Embryonic facial prominence (tissue), 1 donor: ENCODE results near the gene FBXO27.
"Not testable (repeated sequence)": the region's sequence is repeated elsewhere in the genome, so short reads cannot be mapped to it uniquely, and the experiment has no call there.

ENCODE experiments used
- DNase-seq: peaks from one replicate; pipeline ENCODE4 v3.0.0-alpha.2; 2016; ENCODE audit errors: extremely low spot score

The FBXO27 gene

DNA sequence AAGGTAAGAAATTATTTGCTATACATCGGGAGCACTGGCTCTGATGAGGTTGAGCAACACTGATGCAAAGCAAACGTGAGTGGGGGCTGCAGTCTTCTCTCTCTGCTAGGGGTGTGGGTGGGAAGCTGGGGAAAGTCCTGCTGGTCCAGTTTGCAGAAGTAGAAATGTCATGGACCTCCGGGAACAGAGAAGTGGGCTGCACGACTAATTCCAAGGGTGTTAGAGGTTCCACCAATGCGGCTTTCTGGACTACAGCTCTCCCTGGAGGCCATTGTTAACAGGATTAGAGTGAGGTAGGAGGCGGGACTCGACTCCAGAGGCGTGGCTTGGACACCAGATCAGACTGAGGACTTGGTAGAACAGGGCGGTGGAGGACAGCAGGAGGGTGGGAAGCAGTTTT is 5.7 kb upstream of the FBXO27 start:
- DNase-seq = no peak

DNA sequence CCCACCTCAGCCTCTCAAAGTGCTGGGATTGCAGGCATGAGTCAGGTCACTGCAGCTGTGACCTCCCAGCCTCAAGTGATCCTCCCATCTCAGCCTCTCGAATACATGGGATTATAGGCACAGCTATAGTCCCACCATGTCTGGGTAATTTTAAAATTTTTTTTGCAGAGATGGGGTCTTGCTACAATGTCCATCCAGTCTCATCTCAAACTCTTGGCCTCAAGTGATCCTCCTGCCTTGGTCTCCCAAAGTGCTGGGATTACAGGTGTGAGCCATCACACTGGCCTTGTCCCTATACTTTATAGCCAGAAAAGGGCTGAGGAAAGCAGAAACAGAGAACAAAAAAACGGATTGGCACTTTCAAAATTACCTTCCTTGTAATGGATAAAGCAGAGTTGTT is 4.8 kb upstream of the FBXO27 start:
- no peak for DNase-seq

DNA sequence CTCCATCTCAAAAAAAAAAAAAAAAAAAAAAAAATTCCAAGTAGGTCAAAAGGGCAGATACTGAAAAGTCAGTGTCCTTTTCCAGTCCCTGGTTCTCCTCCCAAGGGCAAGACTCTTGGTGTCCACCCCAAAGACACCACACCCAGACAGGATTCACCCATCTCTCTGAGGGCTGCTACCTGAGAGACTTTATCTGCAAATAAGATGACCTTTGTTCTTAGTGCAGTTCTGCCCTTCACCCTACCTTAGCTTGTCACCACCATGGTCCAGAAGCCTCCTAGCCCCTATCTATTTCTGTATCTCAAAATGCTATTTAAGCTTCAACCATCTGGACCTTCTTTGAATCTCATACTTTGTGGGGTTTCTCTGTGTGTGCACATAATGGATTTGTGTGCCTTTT is 4.2 kb upstream of the FBXO27 start:
- DNase-seq = no peak

DNA sequence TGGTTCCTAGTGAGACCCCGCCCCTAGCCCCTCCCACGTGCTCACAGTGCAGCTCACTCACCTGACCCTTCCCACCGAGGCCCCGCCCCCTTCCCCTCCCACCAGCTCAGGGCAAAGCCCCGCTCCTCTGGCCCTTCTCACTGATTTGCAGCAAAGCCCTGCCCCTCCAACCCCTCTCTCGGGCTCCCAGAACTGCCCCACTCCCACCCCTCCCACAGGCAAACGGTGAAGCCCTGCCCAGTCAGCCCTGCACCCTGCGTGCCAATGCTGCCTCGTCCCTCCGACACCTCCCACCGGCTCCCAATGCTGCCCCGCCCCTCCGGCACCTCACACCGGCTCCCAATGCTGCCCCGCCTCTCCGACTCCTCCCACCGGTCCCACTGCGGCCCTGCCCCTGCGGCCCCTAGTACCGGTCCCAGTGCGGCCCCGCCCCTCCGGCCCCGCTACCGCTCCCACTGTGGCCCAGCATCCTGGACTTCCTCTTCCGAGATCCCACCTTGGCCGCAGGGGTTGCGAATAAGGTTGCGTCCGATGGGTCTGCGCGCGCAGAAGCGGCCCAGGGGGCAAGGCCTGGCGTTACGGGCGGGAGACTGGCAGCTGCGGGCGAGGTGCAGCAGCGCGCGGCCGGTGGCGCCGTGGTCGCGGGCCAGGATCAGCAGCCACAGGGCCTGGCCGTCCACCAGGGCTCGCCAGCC is 834 bp downstream of the FBXO27 start:
- no peak for DNase-seq

DNA sequence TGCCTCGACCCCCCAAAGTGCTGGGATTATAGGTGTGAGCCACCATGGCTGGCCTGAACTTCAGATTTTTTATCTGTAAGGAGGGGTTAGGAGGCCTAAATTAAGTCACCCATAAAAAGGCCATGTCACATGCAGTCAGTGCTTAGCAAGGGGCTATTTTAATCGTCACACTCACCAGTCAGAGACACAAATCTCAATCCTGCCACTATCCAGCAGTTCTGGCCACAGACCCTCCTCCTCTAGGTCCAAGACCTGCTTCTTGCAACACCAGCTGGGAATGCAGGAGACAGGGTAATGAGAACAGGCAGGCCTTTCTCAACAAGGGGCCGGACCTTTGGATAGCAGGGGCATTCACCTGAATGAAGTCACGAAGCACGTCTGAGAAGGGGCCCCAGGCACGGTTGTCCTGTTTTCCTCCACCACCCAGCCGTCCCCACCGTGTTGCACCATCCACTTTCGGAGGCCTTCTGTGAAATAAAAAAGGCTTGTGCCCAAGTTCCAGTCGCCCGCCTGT is 1.4 kb downstream of the FBXO27 start:
- no peak for DNase-seq

DNA sequence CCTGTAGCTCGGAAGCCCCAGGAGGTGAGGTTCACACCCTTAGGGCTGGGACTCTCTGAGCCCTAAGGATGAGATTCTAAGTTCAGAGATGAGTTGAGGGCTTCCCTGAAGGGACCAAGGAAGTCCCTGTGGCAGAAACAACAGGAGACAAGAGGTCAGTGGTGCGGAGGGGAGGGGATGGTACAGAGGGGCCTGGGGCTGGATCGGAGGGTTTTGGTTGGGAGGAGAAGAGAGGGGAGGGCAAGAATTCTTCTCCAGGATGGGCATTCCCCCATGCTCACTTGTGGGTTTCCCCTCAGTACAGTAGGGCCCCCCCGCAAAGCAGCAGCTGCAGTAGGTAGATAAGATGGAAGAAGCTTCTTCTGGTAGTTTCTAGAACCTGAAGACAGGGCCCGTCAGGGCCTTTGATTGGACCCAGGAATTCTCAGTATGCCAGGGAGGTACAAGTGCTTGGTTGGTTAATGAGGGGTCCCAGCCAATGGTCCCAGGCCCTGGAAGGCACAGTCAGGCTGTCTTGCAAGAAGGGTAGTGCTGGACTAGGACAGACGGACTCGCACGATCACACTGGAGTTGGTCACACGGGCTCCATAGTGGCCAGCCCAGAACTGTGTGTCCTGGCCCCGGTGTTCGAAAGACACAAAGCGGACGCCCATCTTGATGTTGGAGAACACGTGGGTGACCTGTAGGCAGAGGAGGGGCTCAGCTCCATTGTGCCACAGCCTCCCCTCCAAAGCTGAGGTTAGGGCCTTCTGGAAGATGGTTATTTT is 7.3 kb downstream of the FBXO27 start:
- DNase-seq = no peak

DNA sequence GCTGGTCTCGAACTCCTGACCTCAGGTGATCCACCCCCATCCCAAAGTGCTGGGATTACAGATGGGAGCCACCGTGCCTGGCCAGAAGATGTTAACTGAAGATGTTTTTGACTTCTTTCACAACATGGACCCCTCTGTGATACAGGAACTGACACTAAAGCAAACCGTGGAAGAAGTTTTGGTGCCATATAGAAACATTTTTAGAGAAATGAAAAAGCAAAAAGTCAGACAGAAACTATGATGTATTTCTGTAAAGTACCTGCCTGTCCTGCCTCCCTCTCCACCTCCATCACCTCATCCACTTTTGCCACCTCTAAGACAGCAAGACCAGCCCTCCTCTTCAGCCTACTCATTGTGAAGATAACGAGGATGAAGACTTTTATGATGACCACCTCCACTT is 11.3 kb downstream of the FBXO27 start:
- no peak for DNase-seq

DNA sequence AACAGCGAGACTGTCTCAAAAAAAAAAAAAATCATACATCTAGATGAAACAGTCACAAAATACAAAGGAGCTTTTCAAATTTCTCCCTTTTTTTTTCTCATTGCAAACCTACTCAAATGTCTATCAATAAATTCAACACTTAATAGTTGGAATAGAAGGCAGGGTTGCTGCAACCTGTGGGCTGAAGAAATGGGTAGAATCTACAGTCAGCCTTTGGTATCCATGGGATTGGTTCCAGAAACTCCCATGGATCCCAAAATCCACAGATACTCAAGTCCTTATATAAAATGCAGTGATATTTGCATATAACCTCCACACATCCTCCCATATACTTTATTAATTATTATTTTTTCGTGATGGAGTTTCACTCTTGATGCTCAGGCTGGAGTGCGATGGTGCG is 14.7 kb downstream of the FBXO27 start:
- no peak for DNase-seq

DNA sequence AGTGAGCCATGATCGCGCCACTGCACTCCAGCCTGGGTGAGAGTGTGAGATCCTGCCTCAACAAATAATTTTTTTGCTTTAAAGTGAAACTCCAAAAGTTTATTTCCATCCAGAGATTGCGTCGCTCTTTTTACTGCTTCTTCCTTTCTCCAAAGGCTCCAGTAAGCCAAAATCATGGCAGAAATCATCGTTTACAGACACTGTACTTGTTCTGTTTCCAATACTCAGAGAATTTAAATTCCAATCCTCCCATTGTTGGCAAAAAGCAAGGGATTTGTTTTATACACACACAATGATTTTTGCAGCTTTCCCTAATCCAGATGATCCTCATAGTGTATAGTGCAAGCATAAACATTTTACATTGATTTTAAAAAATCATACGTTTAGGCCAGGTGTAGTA is 15.3 kb downstream of the FBXO27 start:
- DNase-seq = no peak

DNA sequence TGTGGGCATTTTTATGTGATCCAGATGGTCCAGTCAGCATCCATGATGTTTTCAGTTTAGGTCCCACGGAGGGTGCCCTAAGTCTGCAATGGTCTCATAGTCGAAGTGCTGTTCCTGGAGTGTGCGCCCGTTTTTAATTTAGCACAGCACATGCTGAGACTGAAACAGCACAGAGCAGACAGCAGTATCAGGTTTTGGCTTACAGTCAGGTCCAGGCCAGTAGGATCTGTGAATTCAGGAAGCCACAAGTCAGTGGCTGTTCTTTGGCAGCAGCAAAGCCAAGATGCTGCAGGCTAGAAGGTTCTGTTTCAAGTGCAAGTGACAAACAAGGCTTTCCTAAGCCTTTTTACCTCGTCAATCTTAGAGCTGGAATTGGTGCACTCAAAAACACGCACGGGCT is 18.3 kb downstream of the FBXO27 start:
- no peak for DNase-seq

DNA sequence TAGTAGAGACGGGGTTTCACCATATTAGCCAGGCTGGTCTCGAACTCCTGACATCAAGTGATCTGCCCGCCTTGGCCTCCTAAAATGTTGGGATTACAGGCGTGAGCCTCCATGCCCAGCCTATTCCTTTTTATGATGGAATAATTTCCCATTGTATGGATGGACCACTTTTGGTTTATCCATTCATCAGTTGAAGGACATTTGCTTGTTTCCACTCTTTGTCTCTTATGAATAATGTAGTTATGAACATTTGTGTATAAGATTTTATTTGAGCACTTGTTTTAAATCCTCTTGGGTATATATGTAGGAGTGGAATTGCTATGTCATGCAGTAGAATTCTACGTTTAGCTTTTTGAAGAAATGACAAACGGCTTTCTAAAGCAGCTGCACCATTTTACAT is 23.3 kb downstream of the FBXO27 start:
- DNase-seq = no peak

DNA sequence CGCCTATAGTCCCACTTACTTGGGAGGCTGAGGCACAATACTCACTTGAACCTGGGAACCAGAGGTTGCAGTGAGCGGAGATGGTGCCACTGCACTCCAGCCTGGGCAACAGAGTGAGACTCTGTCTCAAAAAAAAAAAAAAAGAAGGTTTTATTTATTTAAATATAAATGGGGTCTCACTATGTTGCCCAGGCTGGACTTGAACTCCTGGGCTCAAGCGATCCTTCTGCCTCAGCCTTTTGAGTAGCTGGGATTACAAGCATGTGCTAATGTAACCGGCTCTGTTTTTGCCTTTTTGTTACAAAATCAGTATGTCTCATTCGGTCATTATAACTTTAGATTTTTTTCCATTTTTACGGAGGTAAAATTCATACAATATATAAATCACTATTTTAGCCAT is 24.2 kb downstream of the FBXO27 start:
- no peak for DNase-seq

DNA sequence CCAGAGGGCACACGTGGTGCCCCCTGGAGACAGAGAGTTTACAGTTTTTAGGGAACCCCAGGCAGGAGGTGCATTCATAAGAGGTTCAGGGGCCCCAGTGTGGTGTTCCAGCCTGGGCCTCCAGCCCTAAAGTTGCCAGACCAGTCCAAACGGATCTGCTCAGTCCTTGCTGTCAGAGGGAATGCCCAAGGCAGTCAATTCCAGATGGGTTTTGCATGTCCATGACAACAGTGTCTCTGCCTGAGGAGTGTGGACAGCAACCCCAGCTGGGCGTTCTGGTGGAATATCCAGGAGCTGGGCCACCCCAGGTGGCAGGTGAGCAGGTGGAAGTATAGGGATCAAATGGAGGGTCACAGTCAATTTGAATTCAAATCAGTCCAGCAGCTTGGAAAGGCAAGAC is 25.3 kb downstream of the FBXO27 start:
- no peak for DNase-seq

DNA sequence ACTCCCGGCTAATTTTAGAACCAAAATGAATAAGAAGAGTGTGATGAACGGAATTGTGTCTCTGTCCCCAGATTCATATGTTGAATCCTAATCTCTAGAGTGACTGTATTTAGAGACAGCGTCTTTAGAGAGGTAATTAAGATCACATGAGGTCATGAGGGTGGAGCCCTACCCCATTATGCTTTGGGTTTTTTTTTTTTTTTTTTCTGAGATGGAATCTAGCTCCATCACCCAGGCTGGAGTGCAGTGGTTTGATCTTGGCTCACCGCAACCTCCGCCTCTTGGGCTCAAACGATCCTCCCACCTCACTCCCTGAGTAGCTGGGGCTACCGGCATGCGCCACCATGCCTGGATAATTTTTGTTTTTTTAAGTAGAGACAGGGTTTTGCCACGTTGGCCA is 27.9 kb downstream of the FBXO27 start:
- DNase-seq = no peak

DNA sequence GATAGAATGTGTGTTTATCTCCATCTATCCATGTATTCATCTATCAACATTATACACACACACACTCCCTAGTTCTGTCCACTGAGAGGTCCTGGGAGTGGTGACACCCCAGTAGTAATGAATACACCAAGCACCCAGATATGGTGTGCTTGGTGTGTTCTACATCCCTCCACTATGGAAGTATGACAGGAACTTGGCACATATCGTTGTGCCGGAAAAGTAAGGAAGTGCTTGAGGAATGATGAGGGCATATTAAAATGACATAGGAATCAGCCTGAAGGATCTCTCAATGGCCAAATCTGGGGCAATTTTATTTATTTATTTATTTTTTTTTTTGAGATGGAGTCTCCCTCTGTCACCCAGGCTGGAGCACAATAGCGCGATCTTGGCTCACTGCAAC is 28.6 kb downstream of the FBXO27 start:
- DNase-seq = no peak

DNA sequence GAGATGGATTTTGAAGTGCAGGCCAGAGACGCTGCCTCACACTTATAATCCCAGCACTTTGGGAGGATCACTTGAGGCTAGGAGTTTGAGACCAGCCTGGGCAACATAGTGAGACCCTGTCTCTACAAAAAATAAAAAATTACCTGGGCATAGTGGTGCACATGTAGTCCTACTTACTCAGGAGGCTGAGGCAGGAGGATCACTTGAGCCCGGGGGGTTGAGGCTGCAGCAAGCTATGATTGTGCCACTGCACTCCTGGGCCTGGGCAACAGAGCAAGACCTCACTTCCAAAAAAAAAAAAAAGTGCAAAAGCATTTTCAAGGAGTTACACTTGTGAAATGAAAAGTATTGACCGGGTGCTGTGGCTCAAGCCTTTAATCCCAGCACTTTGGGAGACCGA is 29.2 kb downstream of the FBXO27 start:
- DNase-seq = no peak

DNA sequence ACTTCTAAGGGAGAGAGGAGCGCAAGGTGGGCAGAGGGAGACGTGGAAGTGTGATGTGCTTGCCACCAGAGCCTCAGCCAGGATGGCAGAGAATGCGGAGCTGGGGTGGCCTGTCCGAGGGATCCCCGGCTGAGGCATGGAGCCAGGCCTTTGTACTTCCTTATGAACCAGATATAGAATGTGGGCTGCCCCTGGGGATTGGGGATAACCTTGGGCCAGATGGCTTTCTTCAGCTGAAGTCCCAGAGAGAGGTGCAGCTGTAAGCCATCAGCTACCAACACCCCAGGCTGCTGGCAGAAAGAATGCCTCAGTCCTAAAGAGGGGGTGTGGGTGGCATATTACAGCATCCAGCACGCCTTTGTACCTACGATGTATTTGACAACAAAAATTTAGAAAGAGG is 31.3 kb downstream of the FBXO27 start:
- DNase-seq = no peak

DNA sequence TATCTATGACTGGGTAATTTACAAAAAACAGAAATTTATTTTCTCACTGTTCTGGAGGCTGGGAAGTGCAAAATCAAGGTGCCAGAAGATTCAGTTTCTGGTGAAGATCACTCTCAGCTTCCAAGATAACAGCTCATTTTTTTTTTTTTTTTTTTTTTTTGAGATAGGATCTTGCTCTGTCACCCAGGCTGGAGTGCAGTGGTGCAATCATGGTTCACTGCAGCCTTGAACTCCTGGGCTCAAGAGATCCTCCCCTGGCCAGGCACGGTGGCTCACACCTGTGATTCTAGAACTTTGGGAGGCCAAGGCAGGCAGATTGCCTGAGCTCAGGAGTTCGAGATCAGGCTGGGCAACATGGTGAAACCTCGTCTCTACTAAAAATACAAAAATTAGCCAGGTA is 34.8 kb downstream of the FBXO27 start:
- DNase-seq = not testable (repeated sequence)

DNA sequence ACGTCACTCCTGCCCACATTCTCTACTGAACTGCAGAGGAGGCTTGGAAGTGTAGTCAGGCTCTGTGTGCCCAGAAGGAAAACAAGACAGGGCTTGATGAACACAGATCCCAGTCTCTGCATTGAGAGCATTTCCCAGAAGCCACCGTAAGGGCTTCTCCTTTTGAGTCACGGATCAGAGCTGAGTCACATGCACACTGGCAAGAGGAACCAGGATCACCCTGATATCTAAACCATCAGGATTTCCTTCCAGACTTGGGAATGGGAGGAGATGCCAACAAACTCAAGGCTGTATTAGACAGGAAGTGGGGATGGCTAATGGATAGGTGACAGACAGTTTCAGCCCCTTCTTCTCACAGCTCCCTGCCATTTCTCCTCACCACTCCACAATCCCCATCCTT is 39.1 kb downstream of the FBXO27 start:
- DNase-seq = no peak

DNA sequence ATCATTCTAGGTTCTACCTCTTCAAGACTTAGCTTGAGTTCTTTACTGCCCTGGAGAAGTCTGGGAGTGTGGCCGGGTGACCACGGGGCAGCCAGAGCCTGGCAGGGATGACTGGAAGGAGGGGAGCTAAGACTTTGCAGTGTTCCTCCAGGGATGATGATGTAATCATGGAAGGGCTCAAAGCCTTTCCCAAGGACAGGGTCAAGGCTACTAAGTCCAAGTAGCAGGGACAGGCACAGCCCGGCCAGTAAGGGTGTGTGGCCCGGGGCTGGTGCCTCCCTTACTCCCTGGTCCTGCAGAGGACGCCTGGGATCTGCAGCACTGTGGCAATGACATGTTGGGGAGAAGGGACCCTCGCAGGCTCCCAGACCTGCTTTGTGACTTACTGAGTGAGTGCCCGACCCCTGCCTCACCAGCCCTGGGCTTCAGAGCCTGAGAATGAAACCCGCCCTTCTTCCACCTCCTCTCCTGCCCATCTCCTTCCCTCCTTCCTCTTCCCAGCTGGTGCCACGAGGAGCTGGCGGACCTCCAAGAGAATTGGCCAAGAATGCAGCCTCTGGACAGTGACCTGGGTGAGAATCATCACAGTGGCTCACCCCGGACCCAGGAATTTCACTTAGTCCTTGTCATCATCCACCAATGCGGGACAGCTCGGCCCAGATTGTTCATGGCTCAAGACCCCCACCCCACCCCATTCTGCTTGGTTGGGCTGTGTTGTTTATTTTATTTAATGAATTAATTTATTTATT is 41.2 kb downstream of the FBXO27 start:
- no peak for DNase-seq

DNA sequence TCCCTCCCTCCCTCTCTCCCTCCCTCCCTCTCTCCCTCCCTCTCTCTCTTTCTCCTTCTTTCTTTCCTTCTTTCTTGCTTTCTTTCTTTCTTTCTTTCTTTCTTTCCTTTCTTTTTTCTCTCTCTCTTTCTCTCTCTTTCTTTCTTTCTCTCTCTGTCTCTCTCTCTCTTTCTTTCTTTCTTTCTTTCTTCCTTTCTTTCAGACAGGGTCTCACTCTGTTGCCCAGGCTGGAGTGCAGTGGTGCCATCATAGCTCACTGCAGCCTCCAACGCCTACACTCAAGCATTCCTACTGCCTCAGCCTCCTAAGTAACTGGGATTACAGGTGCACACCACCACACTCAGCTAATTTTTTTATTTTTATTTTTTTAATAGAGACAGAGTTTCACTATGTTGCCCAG is 42.7 kb downstream of the FBXO27 start:
- not testable (repeated sequence) for DNase-seq

DNA sequence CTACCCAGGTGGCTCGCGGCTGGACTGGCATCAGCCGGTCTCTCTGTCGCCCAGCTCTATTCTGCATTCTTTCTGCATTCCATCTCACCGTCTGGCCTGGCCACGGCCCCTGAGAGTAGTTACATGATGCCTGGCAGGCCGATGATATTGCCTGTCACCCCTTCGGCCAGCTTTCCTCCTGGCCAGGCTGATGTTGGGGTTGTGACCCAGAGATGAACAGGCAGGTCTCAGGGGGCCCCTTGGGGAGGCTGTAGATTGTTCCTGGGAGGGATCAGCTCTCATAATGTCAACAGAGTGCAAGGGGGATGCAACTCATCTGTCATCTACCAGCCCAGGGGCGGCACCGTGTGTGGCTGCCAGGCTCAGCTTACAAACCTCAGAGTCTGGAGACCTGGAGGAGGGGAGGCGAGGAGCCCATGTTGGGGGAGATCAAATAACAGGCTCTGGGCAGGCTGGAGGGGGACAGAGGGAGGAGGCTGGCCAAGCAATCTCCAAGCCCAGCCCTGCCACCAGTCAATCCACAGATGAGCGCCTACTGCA is 43.2 kb downstream of the FBXO27 start:
- DNase-seq = peak; percentile 58
